GM12878 (cell line): ENCODE measurements around the gene CYB5R3. TPM values are rescaled to one million over a fixed set of nuclear protein-coding genes. Genes with fewer than 3 reads are reported as not detected.

ENCODE experiments used
- ATAC-seq: fragments of 200-7000 bp; cut with Tn5 transposase; 3 replicates; pipeline ENCODE4 v1.9.1; 2020; ENCODE audit warnings: mild to moderate bottlenecking, moderate library complexity
- BruUV-seq: library from RNA; stranded (reverse); fragments of 400-500 nt; replicated peaks from 2 replicates; lab custom pipeline; 2021; lab: Mats Ljungman, UMichigan
- CTCF ChIA-PET: fragments of 300-600 bp; sonication (Branson Sonifier 250); formaldehyde crosslinking; extraction: SDS; loops from one replicate; lab custom pipeline; 2021; ENCODE audit warnings: inconsistent platforms; lab: Yijun Ruan, JAX
- POLR2A ChIA-PET: fragments of 350-600 bp; formaldehyde crosslinking; extraction: SDS; loops from one replicate; lab custom pipeline; 2021; ENCODE audit warnings: inconsistent platforms; lab: Charles Lee
- RAD21 ChIA-PET: fragments of 300-600 bp; sonication (Branson Sonifier 250); formaldehyde crosslinking; loops from one replicate; lab custom pipeline; 2023; ENCODE audit warnings: antibody characterized with exemption; ENCODE audit not compliant: unreplicated experiment; lab: Charles Lee
- SMC1A ChIA-PET: fragments of 300-600 bp; sonication (Branson Sonifier 250); formaldehyde crosslinking; loops from one replicate; lab custom pipeline; 2023; ENCODE audit not compliant: unreplicated experiment, uncharacterized antibody; lab: Charles Lee
- DNase-seq: peaks from one replicate; pipeline ENCODE4 v3.0.0-alpha.2; 2011; ENCODE audit warnings: low read depth, low spot score
- FAIRE-seq: peaks from 3 replicates; lab custom pipeline; 2011; peaks lifted over from hg19 to GRCh38; lab: Jason Lieb, UNC
- H2AFZ ChIP-seq: 2 replicates; pipeline ENCODE4 v1.6.0; 2011; ENCODE audit warnings: low read depth, low read length, control low read depth; ENCODE audit not compliant: control insufficient read depth
- H3K27ac ChIP-seq: 2 replicates; pipeline ENCODE4 v1.5.1; 2011; ENCODE audit warnings: control low read depth; ENCODE audit not compliant: control insufficient read depth, insufficient read depth
- H3K27me3 ChIP-seq, 2 experiments: replicated peaks in 1 of 2; 2 replicates each; pipeline versions ENCODE4 v1.6.0 to v1.6.1; 2011; ENCODE audit warnings: low read length in 1 of 2; ENCODE audit not compliant: control insufficient read depth in 2 of 2, insufficient read depth in 2 of 2
- H3K36me3 ChIP-seq, 2 experiments: 2 replicates each; pipeline ENCODE4 v1.5.1; 2011; ENCODE audit warnings: low read length in 1 of 2; ENCODE audit not compliant: control insufficient read depth in 2 of 2, insufficient read depth in 2 of 2
- H3K4me1 ChIP-seq: 2 replicates; pipeline ENCODE4 v1.6.1; 2011; ENCODE audit warnings: mild to moderate bottlenecking, low read length, moderate library complexity, mixed read lengths; ENCODE audit not compliant: control insufficient read depth, insufficient read depth
- H3K4me2 ChIP-seq: 2 replicates; pipeline ENCODE4 v1.6.0; 2011; ENCODE audit warnings: control low read depth; ENCODE audit not compliant: control insufficient read depth, insufficient read depth
- H3K4me3 ChIP-seq: fragments of 200-600 bp; sonication (generic); 2 replicates; pipeline ENCODE4 v1.5.1; 2016
- H3K79me2 ChIP-seq: 2 replicates; pipeline ENCODE4 v1.6.0; 2011; ENCODE audit warnings: low read length; ENCODE audit not compliant: control insufficient read depth, insufficient read depth
- H3K9ac ChIP-seq: 2 replicates; pipeline ENCODE4 v1.8.0; 2011; ENCODE audit warnings: low read length, control low read depth, mixed read lengths; ENCODE audit not compliant: control insufficient read depth, insufficient read depth
- H3K9me3 ChIP-seq: replicated peaks from 3 replicates; pipeline ENCODE4 v1.5.1; 2011; ENCODE audit warnings: mild to moderate bottlenecking, low read length; ENCODE audit not compliant: control insufficient read depth, insufficient read depth
- H4K20me1 ChIP-seq: 2 replicates; pipeline ENCODE4 v1.6.0; 2011; ENCODE audit not compliant: control insufficient read depth, insufficient read depth
- CHD4 ChIP-seq: fragments of 200-600 bp; sonication (generic); IDR thresholded peaks from 2 replicates; pipeline ENCODE4 v1.6.1; 2016; ENCODE audit warnings: mild to moderate bottlenecking
- ESRRA ChIP-seq: IDR thresholded peaks from 2 replicates; pipeline ENCODE4 v1.6.1; 2012; ENCODE audit warnings: mild to moderate bottlenecking, low read length, improper control_type of control experiment
- IKZF1 ChIP-seq: fragments of 450-650 bp; conservative IDR thresholded peaks from 2 replicates; pipeline ENCODE4 v1.6.1; 2017; ENCODE audit warnings: antibody characterized with exemption, mild to moderate bottlenecking
- KLF5 ChIP-seq: fragments of 450-650 bp; IDR thresholded peaks from 2 replicates; pipeline ENCODE4 v1.6.1; 2014; ENCODE audit warnings: mild to moderate bottlenecking; ENCODE audit not compliant: partially characterized antibody
- NR2C1 ChIP-seq: fragments of 450-650 bp; IDR thresholded peaks from 2 replicates; pipeline ENCODE4 v1.6.1; 2017; ENCODE audit warnings: antibody characterized with exemption, mild to moderate bottlenecking, moderate library complexity
- PAX8 ChIP-seq: fragments of 450-650 bp; IDR thresholded peaks from 2 replicates; pipeline ENCODE4 v1.6.1; 2017; ENCODE audit warnings: mild to moderate bottlenecking, moderate library complexity
- PBX3 ChIP-seq: IDR thresholded peaks from 2 replicates; pipeline ENCODE4 v1.6.1; 2011; ENCODE audit warnings: mild to moderate bottlenecking, low read depth, low read length, moderate library complexity; ENCODE audit not compliant: insufficient replicate concordance
- RELA ChIP-seq: fragments of 450-650 bp; IDR thresholded peaks from 2 replicates; pipeline ENCODE4 v1.8.0; 2014; ENCODE audit warnings: borderline replicate concordance; ENCODE audit not compliant: partially characterized antibody
- TCF12 ChIP-seq: IDR thresholded peaks from 2 replicates; pipeline ENCODE4 v1.6.1; 2011; ENCODE audit warnings: low read depth, mild to moderate bottlenecking, low read length
- ZNF687 ChIP-seq: fragments of 450-650 bp; IDR thresholded peaks from 2 replicates; pipeline ENCODE4 v1.6.1; 2017; ENCODE audit warnings: mild to moderate bottlenecking, moderate library complexity
- ZSCAN29 ChIP-seq: fragments of 450-650 bp; IDR thresholded peaks from 2 replicates; pipeline ENCODE4 v1.6.1; 2017; ENCODE audit warnings: mild to moderate bottlenecking, moderate library complexity
- ZZZ3 ChIP-seq: IDR thresholded peaks from 2 replicates; pipeline ENCODE4 v1.6.1; 2011; ENCODE audit warnings: low read depth; ENCODE audit not compliant: control insufficient read depth, insufficient read length
- WGBS: methylation state at CpG from one replicate; pipeline ENCODE4 v1.1.6; 2016; ENCODE audit warnings: low lambda C conversion rate; ENCODE audit not compliant: insufficient replicate concordance, insufficient coverage; ENCODE audit errors: missing lambda C conversion rate; 5-methylcytosine and 5-hydroxymethylcytosine counted together
- in situ Hi-C: fragments of 300-500 bp; cut with MboI; formaldehyde crosslinking; loops from 9 replicates; pipeline ENCODE4 v1.14.3; 2018; ENCODE audit warnings: mixed read lengths
- intact Hi-C: fragments of 100-400 bp; cut with micrococcal nuclease; formaldehyde crosslinking; loops from one replicate; pipeline ENCODE4 v1.14.2; 2022; ENCODE audit not compliant: unreplicated experiment
- polyA plus RNA-seq, 11 experiments: library from polyadenylated mRNA; depleted of rRNA in 4 of 11; unstranded in 6 of 11; stranded (reverse) in 5 of 11; fragments of >200 nt; fragmentation: Nextera tagmentation in 4 of 11; fragmentation: Illumina TruSeq in 1 of 11; extraction: Ambion mirVana in 4 of 11; extraction: Trizol in 1 of 11; gene quantifications; 1 replicate in 1 of 11; 2 replicates in 10 of 11; pipeline versions ENCODE4 v1.2.1 to v1.2.3, GENCODE V29; 2011 to 2016; ENCODE audit warnings: inconsistent platforms in 2 of 11, missing spikeins in 2 of 11, low read depth in 1 of 11
- total RNA-seq, 4 experiments: library from RNA; depleted of rRNA in 3 of 4; stranded (reverse); fragments of >200 nt in 3 of 4; fragmentation: Illumina TruSeq in 1 of 4; extraction: Trizol in 1 of 4; gene quantifications; 2 replicates each; pipeline versions ENCODE4 v1.2.1 to v1.2.3, GENCODE V29; 2013 to 2021
- TF ChIP-seq, protein P1 (sequence below): fragments of 150-350 bp; IDR thresholded peaks from 2 replicates; pipeline ENCODE4 v1.6.1; 2014; ENCODE audit warnings: mild to moderate bottlenecking, low read depth, low read length
- TF ChIP-seq, protein P2 (sequence below): fragments of 450-650 bp; IDR thresholded peaks from 2 replicates; pipeline ENCODE4 v1.6.1; 2017; ENCODE audit warnings: mild to moderate bottlenecking, low read depth, inconsistent platforms; ENCODE audit not compliant: poor library complexity, severe bottlenecking

Gene CYB5R3
- total and polyA plus RNA-seq, 10 of the 15 experiments (the other 5 are each of a cell fraction or from before 2014, with no cell fraction given): 2.0 to 119 (median 67.8) TPM

GRCh38 chr22:42623756-42624441 lies 25.3 kb downstream of the CYB5R3 start:
- Histone ChIP-seq H3K27me3 (no peaks in the 10 kb centered on the region), H4K20me1 (no peaks in the 10 kb centered on the region; the same call in 1 of the 2 replicates), H2AFZ (no peak overlapping the region), H3K4me1 (peaks cover 8% of the 10 kb centered on the region), H3K4me2 (no peak overlapping the region), H3K36me3 (peaks cover 8 to 24% of the 10 kb centered on the region in 2 experiments; a peak in 3 of 4 replicates), H3K9ac (no peak overlapping the region), H3K79me2 (no peaks in the 10 kb centered on the region), H3K9me3 (no peaks in the 10 kb centered on the region), H3K27ac (no peak overlapping the region), H3K4me3 (no peak overlapping the region)
- ChIA-PET RAD21 (interaction anchor here (1.4 to 3.8 kb wide), 3 partner anchors 19 to 196 kb away, joined by 5 to 19 read pairs (median 5); no protein-coding TSS in a partner anchor), SMC1A (interaction anchor here (0.8 to 4.0 kb wide), 5 partner anchors 20 to 232 kb away, joined by 3 to 15 read pairs (median 4); no protein-coding TSS in a partner anchor), CTCF (interaction anchor here (0.7 to 4.1 kb wide), 8 partner anchors 12 to 467 kb away, joined by 3 to 16 read pairs (median 4); partner anchors contain the start of gene ATP5MGL), POLR2A (interaction anchor here (0.9 kb wide), 1 partner anchor 31 kb away, joined by 3 read pairs; no protein-coding TSS in a partner anchor)
- 69% methylated on average over 29 of the region's 29 CpGs for WGBS
- 0 out of 3 replicates have a peak, but pooled peaks have one; percentile 5 for ATAC-seq
- BruUV-seq: no TSS peak
- intact Hi-C loops: no loop called here
- TF ChIP-seq ZSCAN29 (no peak), ESRRA (no peak), ZNF687 (no peak), NR2C1 (no peak), RELA (no peak), ZZZ3 (no peak), CHD4 (no peak), KLF5 (no peak), TCF12 (no peak), PBX3 (no peak), PAX8 (no peak), IKZF1 (no peak)
- TF ChIP-seq, protein P1, sequence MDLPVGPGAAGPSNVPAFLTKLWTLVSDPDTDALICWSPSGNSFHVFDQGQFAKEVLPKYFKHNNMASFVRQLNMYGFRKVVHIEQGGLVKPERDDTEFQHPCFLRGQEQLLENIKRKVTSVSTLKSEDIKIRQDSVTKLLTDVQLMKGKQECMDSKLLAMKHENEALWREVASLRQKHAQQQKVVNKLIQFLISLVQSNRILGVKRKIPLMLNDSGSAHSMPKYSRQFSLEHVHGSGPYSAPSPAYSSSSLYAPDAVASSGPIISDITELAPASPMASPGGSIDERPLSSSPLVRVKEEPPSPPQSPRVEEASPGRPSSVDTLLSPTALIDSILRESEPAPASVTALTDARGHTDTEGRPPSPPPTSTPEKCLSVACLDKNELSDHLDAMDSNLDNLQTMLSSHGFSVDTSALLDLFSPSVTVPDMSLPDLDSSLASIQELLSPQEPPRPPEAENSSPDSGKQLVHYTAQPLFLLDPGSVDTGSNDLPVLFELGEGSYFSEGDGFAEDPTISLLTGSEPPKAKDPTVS: no peak
- TF ChIP-seq, protein P2, sequence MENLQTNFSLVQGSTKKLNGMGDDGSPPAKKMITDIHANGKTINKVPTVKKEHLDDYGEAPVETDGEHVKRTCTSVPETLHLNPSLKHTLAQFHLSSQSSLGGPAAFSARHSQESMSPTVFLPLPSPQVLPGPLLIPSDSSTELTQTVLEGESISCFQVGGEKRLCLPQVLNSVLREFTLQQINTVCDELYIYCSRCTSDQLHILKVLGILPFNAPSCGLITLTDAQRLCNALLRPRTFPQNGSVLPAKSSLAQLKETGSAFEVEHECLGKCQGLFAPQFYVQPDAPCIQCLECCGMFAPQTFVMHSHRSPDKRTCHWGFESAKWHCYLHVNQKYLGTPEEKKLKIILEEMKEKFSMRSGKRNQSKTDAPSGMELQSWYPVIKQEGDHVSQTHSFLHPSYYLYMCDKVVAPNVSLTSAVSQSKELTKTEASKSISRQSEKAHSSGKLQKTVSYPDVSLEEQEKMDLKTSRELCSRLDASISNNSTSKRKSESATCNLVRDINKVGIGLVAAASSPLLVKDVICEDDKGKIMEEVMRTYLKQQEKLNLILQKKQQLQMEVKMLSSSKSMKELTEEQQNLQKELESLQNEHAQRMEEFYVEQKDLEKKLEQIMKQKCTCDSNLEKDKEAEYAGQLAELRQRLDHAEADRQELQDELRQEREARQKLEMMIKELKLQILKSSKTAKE: no peak
- in situ Hi-C loops: no loop called here
- no peak for DNase-seq
- FAIRE-seq: no peak
